Fibroblast of upper back skin (primary cell): ENCODE results near the gene DHRSX.
"Not testable (repeated sequence)": the region's sequence is repeated elsewhere in the genome, so short reads cannot be mapped to it uniquely, and the experiment has no call there.

Experiments
- DNase-seq: peaks from one replicate; pipeline ENCODE4 v3.0.0-alpha.2; 2013

The DHRSX gene

GRCh38 chrX:2242980-2243379 is 257.8 kb downstream of the DHRSX start:
- no peak for DNase-seq

GRCh38 chrX:2242326-2242725 is 258.4 kb downstream of the DHRSX start:
- DNase-seq, result no peak

- DNase-seq, result not testable (repeated sequence)
Observed at GRCh38 chrX:2241496-2241895, 259.3 kb downstream of the DHRSX start.

DNA sequence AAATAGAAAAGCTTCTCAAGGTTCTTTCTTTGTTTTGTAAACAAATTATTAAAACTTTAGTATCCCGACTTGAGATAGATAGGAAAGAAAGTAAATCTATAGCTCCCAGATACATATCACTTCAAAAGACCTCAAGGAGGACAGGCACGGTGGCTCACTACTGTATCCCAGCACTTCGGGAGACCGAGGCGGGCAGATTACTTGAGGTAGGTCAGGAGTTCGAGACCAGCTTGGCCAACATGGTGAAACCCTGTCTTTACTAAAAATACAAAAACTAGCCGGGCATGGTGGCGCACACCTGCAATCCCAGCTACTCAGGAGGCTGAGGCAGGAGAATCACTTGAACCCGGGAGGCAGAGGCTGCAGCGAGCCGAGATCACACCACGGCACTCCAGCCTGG is 260.0 kb downstream of the DHRSX start:
- DNase-seq, result not testable (repeated sequence)

- DNase-seq, result no peak
Observed at GRCh38 chrX:2237976-2238375, 262.8 kb downstream of the DHRSX start.

GRCh38 chrX:2231570-2232192 is 269.1 kb downstream of the DHRSX start:
- no peak for DNase-seq

DNA sequence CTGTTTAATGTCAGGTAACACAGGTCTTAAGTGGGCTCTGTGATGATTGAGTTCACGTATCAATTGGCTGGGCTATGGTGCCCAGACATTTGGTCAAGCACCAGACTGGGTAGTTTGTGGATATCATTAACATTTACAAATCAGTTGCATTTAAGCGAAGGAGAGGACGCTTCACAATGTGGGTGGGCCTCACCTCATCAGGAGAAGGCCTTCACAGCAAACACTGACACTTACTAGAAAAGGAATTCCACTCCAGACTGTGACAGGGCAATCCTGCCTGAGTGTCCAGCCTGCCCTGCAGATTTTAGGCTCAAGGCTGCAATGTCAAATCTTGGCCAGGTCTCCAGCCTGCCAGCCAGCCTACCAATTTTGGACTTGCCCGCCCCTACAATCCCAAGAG is 270.3 kb downstream of the DHRSX start:
- no peak for DNase-seq

- no peak for DNase-seq
Observed at GRCh38 chrX:2228536-2228935, 272.2 kb downstream of the DHRSX start.

DNA sequence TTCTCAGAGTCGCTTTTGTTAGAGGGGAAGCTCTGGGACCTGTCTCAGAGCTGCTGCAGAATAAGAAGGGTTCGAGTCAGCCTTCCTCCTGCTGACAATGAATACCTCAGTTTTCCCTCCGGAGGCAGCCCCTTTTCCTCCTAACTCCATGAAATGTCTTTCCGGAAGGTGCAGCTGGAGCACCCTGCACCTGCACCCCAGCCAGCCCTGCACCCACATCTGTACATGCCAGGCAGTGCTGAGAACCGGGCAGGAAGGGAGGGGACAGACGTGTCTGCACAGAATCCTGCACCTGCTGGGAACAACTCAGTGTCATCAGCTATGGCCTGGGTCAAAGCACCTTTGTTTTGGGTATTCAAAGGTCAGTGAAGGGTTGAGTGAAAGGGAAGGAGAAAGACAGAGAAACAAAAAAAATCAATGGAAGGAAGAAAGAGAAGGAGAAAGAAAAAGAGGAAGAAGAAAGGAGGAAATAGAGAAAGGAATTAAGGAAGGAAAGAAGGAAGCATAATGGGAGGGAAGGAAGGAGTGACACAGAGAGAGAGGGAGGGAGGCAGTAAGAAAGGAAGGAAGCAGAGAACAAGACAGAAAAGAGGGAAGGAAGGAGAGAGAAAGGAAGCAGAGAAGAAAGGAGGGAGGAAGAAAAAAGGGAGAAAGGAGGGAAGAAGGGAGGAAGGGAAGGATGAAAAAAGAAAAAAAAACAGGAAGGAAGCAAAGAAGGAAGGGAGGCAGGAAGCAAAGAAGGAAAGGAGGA is 273.7 kb downstream of the DHRSX start:
- no peak for DNase-seq

- DNase-seq, result no peak
Observed at GRCh38 chrX:2226182-2226581, 274.6 kb downstream of the DHRSX start.

GRCh38 chrX:2224597-2225235 is 276.1 kb downstream of the DHRSX start:
- DNase-seq, result no peak

GRCh38 chrX:2224161-2224560 is 276.6 kb downstream of the DHRSX start:
- DNase-seq, result no peak

DNA sequence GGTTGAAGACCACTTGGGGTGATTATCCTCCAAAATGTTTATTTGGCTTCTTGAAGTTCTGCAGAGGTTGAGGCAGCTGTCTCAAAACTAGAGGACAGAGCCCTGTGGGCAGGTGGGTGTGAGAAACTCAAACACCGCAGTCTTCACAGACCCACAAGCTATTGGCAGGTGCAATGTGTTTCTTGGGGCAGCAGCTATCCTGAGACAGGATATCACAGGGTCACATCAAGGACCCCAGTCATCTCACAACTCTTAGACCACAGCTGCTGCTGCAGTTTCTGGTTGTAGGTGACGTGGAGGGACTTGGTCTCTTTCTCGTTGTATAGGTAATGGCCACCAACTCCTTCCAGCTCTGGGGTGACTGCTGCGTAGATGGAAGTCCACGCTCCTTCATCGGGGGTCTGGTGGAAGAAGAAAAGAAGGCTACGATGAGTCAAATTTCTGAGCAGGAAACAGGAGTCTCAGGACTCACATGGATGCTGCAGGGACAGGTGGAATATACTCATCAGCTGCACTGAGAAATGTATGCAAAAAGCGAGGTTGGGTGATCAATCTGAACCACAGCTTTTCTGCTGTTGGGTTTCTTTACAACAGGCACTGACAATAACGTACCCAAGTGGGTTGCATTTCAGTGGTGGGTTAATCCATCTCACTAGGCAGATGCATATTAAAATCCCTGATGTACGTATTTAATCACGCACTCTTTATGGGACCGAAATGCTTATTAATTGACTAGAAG is 279.8 kb downstream of the DHRSX start:
- DNase-seq, result no peak

DNA sequence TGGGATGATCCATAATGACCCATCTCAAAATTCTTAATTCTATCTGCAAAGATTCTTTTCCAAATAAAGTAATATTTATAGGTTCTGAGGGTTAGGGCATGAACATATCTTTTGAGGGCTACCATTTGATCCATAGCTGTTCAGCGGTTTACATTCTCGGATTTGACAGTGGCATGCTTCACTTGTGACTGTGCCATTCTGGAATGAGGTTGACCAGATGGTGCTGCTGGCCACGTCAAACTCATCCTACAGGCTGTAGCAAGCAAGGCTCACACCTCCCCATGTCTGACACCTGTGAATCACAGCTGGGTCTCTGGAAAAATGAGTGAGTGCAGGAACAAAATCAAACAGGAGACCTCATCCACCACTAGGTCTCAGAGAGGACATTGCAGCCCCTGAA is 280.5 kb downstream of the DHRSX start:
- DNase-seq, result no peak

- DNase-seq, result not testable (repeated sequence)
Observed at GRCh38 chrX:2214138-2214823, 286.5 kb downstream of the DHRSX start.

- DNase-seq, result not testable (repeated sequence)
Observed at GRCh38 chrX:2211667-2212066, 289.1 kb downstream of the DHRSX start.

- no peak for DNase-seq
Observed at GRCh38 chrX:2193273-2193592, 307.5 kb downstream of the DHRSX start.

DNA sequence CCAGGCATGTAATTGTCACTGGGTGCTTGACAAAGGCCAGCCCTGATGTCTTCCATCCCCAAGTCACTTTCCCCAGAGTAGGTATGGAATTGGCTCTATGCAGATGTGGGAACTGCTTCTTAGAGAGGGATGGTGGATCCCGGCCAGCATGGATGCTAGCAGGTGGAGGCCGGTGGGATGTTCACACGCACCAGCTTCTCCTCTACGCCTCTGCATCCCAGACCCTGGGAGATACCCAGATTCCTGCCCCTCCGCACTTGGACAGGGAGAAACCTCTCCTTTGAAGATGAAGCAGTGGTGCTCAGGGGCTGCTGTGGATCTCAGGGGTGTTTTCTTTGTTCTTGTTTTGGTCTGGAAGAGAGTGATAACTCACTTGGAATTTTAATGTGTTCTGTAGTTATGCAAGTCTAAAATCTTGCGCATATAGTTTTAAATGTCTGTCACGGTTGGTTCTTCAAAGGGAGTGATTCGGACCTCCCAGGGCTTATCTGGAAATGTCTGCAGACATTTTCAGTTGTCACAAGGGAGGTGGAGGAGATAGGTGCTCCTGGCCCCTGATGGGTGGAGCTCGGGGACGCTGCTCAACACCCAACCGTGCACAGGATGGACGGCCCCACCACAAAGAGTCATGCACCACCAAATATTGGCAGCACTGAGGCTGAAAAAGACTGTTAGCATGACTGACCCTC is 308.0 kb downstream of the DHRSX start:
- no peak for DNase-seq

GRCh38 chrX:2188840-2189239 is 311.9 kb downstream of the DHRSX start:
- no peak for DNase-seq

DNA sequence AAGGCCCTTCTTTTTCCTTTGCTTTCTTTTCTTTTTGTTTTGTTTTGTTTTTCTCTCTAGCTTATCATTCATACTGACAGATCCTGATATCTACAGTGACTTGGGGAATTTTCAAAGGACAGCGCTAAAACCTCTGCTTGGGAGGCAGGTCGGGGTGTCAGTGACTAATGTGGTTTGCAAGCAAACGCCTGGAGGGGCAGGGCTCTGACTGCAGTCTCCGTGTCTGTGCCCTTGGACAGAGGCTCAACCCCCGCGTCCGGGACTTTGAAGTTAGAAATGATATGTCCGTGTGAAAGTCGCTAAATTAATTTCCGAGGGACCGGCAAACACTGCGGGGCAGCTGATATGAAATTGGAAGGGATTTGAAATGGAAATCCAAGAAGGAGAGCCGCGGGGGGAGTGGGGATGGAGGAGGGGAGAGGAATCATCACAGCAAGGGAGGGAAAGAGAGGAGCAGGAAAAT is 312.4 kb downstream of the DHRSX start:
- no peak for DNase-seq

GRCh38 chrX:2187352-2188115 is 313.2 kb downstream of the DHRSX start:
- DNase-seq, result no peak
